Liver (tissue), 9 donors: ENCODE measurements around the gene HGS. TPM values are rescaled to one million over a fixed set of nuclear protein-coding genes. Genes with fewer than 3 reads are reported as not detected.

Source experiments
- DNase-seq: peaks from one replicate; pipeline ENCODE4 v3.0.0-alpha.2; 2017; ENCODE audit warnings: low spot score
- H3K27ac ChIP-seq, 2 donors: one replicate each; pipeline ENCODE4 v1.7.0; 2013; ENCODE audit warnings: inconsistent platforms in 2 of 2, low read length in 2 of 2, control low read depth in 1 of 2, low read depth in 1 of 2, mild to moderate bottlenecking in 1 of 2
- H3K27me3 ChIP-seq, 4 donors: one replicate each; pipeline versions ENCODE4 v1.6.1 to v1.7.0; 2013; ENCODE audit warnings: low read length in 3 of 4, inconsistent platforms in 1 of 4, mild to moderate bottlenecking in 1 of 4, moderate library complexity in 1 of 4; ENCODE audit not compliant: control insufficient read depth in 4 of 4, insufficient read depth in 4 of 4
- H3K36me3 ChIP-seq, 4 donors: one replicate each; pipeline versions ENCODE4 v1.6.1 to v1.7.0; 2013; ENCODE audit warnings: low read length in 3 of 4, mild to moderate bottlenecking in 3 of 4, low read depth in 1 of 4, moderate library complexity in 1 of 4; ENCODE audit not compliant: control insufficient read depth in 4 of 4, insufficient read depth in 3 of 4
- H3K4me1 ChIP-seq, 4 donors: one replicate each; pipeline versions ENCODE4 v1.6.1 to v1.7.0; 2013; ENCODE audit warnings: low read length in 3 of 4, mild to moderate bottlenecking in 3 of 4, moderate library complexity in 1 of 4; ENCODE audit not compliant: control insufficient read depth in 4 of 4, insufficient read depth in 4 of 4
- H3K4me3 ChIP-seq, 3 donors: one replicate each; pipeline versions ENCODE4 v1.6.1 to v1.7.0; 2013; ENCODE audit warnings: low read length in 3 of 3, control low read depth in 1 of 3, low read depth in 1 of 3, mild to moderate bottlenecking in 1 of 3
- H3K9ac ChIP-seq, 2 donors: one replicate each; pipeline ENCODE4 v1.7.0; 2013; ENCODE audit warnings: low read length in 2 of 2, mild to moderate bottlenecking in 2 of 2, moderate library complexity in 2 of 2, control low read depth in 1 of 2, low read depth in 1 of 2
- H3K9me3 ChIP-seq, 4 donors: one replicate each; pipeline versions ENCODE4 v1.6.1 to v1.7.0; 2013; ENCODE audit warnings: low read length in 3 of 4; ENCODE audit not compliant: control insufficient read depth in 4 of 4
- EGR1 ChIP-seq, 2 donors: IDR thresholded peaks; 2 replicates each; pipeline ENCODE4 v1.6.1; 2016 to 2018; ENCODE audit warnings: antibody characterized with exemption in 2 of 2, low read depth in 2 of 2
- FOXA2 ChIP-seq: IDR thresholded peaks from 2 replicates; pipeline ENCODE4 v1.6.1; 2016; ENCODE audit warnings: antibody characterized with exemption
- GABPA ChIP-seq, 2 donors: IDR thresholded peaks in 1 of 2; conservative IDR thresholded peaks in 1 of 2; 2 replicates each; pipeline ENCODE4 v1.6.1; 2016; ENCODE audit warnings: antibody characterized with exemption in 2 of 2, mild to moderate bottlenecking in 1 of 2, moderate library complexity in 1 of 2
- HNF4A ChIP-seq, 2 donors: conservative IDR thresholded peaks; 2 replicates each; pipeline ENCODE4 v1.6.1; 2016; ENCODE audit warnings: antibody characterized with exemption in 2 of 2, mild to moderate bottlenecking in 2 of 2
- HNF4G ChIP-seq: IDR thresholded peaks from 2 replicates; pipeline ENCODE4 v1.6.1; 2016; ENCODE audit warnings: antibody characterized with exemption
- JUND ChIP-seq, 2 donors: IDR thresholded peaks; 2 replicates each; pipeline ENCODE4 v1.6.1; 2016; ENCODE audit warnings: antibody characterized with exemption in 2 of 2
- MAX ChIP-seq: IDR thresholded peaks from 2 replicates; pipeline ENCODE4 v1.6.1; 2016; ENCODE audit warnings: antibody characterized with exemption
- NR2F2 ChIP-seq: IDR thresholded peaks from 2 replicates; pipeline ENCODE4 v1.6.1; 2016; ENCODE audit warnings: antibody characterized with exemption
- RAD21 ChIP-seq, 2 donors: IDR thresholded peaks; 2 replicates each; pipeline ENCODE4 v1.6.1; 2016; ENCODE audit warnings: antibody characterized with exemption in 2 of 2, mild to moderate bottlenecking in 2 of 2
- ZBTB33 ChIP-seq: IDR thresholded peaks from 2 replicates; pipeline ENCODE4 v1.6.1; 2016; ENCODE audit warnings: antibody characterized with exemption
- WGBS: extraction: QIAGEN DNeasy Blood & Tissue Kit; methylation state at CpG from one replicate; pipeline ENCODE4 v1.1.7; 2013; 5-methylcytosine and 5-hydroxymethylcytosine counted together
- polyA plus RNA-seq, 2 donors: library from polyadenylated mRNA; stranded (reverse) in 1 of 2; unstranded in 1 of 2; fragments of 200-250 nt in 1 of 2; fragments of >200 nt in 1 of 2; fragmentation: Nextera tagmentation in 1 of 2; extraction: Ambion mirVana in 1 of 2; gene quantifications; one replicate each; pipeline versions ENCODE4 v1.2.1 to v1.2.3, GENCODE V29; 2013 to 2015
- total RNA-seq, 2 donors: library from RNA; depleted of rRNA; stranded (reverse); fragments of >200 nt; gene quantifications; one replicate each; pipeline ENCODE4 v1.2.3, GENCODE V29; 2014
- TF ChIP-seq, protein P1 (sequence below): IDR thresholded peaks from 2 replicates; pipeline ENCODE4 v1.6.1; 2016; ENCODE audit warnings: antibody characterized with exemption, mild to moderate bottlenecking
- donor health status: healthy.
- donor health status: healthy.
- donor health status: healthy.
- donor health status: healthy.
- donor health status: healthy.

The HGS gene
- total and polyA plus RNA-seq, 4 donors, result 21.8 to 31.6 (median 28.2) TPM

DNA sequence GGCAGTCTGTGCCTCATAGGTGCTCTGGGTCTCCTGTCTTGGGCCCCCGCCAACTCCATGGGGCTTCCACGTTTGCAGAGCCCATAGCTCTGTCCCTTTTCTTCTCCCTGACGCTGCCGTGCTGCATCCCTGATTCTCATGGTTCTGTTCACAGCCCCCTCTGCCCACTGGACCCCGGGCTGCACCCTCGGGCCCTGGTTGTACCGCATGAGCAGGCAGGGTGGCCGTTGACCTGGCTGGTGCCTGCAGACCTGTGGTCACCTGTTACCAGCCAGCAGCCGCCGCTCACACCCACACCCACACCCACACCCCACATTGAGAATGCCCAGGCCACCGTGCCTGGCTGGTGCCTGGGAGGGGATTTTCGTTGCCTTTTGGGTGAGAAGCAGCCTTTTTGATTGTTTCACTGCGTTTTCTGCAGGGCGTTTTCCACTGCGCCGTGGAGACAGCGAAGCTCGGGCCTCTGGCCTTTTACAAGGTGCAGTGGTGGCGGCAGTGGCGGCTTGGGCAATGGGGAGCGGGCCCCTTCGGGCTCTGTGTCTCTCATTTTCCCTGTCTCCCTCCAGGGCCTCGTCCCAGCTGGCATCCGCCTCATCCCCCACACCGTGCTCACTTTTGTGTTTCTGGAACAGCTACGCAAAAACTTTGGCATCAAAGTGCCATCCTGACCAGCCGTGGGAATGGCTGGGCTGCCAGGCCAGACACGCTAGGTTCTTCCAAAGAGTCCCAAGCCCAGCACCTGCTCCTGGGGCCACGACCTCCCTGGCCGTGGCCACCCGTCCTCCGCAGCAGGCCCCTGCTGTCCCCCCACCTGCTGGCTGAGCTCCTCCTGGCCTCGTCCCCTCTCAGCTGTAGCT lies 35.8 kb downstream of the HGS start:
- no peak overlapping the region for H3K4me3 ChIP-seq
- no peak overlapping the region for H3K9ac ChIP-seq
- TF ChIP-seq, protein P1, sequence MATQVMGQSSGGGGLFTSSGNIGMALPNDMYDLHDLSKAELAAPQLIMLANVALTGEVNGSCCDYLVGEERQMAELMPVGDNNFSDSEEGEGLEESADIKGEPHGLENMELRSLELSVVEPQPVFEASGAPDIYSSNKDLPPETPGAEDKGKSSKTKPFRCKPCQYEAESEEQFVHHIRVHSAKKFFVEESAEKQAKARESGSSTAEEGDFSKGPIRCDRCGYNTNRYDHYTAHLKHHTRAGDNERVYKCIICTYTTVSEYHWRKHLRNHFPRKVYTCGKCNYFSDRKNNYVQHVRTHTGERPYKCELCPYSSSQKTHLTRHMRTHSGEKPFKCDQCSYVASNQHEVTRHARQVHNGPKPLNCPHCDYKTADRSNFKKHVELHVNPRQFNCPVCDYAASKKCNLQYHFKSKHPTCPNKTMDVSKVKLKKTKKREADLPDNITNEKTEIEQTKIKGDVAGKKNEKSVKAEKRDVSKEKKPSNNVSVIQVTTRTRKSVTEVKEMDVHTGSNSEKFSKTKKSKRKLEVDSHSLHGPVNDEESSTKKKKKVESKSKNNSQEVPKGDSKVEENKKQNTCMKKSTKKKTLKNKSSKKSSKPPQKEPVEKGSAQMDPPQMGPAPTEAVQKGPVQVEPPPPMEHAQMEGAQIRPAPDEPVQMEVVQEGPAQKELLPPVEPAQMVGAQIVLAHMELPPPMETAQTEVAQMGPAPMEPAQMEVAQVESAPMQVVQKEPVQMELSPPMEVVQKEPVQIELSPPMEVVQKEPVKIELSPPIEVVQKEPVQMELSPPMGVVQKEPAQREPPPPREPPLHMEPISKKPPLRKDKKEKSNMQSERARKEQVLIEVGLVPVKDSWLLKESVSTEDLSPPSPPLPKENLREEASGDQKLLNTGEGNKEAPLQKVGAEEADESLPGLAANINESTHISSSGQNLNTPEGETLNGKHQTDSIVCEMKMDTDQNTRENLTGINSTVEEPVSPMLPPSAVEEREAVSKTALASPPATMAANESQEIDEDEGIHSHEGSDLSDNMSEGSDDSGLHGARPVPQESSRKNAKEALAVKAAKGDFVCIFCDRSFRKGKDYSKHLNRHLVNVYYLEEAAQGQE, result no peak
- TF ChIP-seq NR2F2 (no peak), RAD21 (IDR thresholded peaks at IDR 0.05) (no peak), EGR1 (IDR thresholded peaks at IDR 0.05; ENCODE audit: low read depth in 2 of 2) (no peak), MAX (no peak), FOXA2 (no peak), GABPA (IDR thresholded peaks at IDR 0.05 in 1 of 2, conservative IDR thresholded peaks at IDR 0.05 in 1 of 2) (no peak), ZBTB33 (no peak), HNF4A (conservative IDR thresholded peaks at IDR 0.05) (no peak), HNF4G (no peak)
- H3K9me3 ChIP-seq, result no peaks in the 10 kb centered on the region
- H3K27me3 ChIP-seq, result no peaks in the 10 kb centered on the region
- peaks cover 0 to 7% (median 4%) of the 10 kb centered on the region in 4 donors for H3K36me3 ChIP-seq
- 66% methylated on average over 32 of the region's 33 CpGs for WGBS
- DNase-seq, result no peak
- no peak overlapping the region for H3K27ac ChIP-seq
- H3K4me1 ChIP-seq, result peaks cover 12 to 58% (median 41%) of the 10 kb centered on the region in 4 donors

DNA sequence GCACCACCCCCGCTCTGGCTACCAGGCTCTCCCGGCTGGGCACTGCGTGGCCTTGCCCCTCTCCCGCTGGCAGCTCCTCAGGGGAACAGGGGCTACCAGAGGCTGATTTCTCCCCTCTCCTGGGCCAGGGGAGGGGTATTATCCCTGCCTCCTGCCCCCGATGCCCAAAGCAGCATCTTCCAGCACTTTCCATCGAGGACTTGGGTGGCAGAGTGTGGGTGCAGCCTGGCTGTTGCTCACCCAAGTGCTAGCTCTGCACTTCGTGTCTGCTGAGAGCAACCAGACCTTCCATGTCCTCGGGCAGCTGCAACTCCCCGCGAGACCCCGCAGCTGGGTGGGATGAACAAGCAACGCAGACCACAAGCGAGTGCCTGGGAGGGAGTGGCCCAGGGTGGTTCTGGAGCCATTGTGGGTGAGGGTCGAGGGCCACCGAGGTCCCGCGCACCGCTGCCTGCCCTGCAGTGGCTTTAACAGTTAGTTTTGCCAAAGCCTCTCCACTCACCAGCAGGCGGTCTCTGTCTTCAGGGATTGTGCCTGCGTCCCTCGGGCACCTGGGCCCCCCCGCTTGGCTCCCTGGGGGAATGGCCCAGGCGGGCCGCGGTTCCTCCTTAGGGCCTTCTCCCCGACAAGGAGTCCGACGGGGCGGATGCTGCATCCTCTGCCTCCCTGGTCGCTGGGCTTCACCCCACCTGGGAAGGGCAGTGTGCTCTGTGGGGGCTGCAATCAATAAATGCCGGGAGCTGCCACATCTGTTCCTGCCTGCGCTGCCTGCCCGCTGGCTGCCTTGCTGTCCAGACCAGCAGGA lies 36.7 kb downstream of the HGS start:
- Histone ChIP-seq H3K4me3 (no peak overlapping the region), H3K9ac (no peak overlapping the region), H3K4me1 (peaks cover 10 to 51% (median 36%) of the 10 kb centered on the region in 4 donors), H3K36me3 (peaks cover 0 to 7% (median 4%) of the 10 kb centered on the region in 4 donors), H3K9me3 (no peaks in the 10 kb centered on the region), H3K27me3 (no peaks in the 10 kb centered on the region), H3K27ac (no peak overlapping the region)
- no peak for TF ChIP-seq NR2F2
- TF ChIP-seq JUND (IDR thresholded peaks at IDR 0.05), result no peak
- TF ChIP-seq GABPA (IDR thresholded peaks at IDR 0.05 in 1 of 2, conservative IDR thresholded peaks at IDR 0.05 in 1 of 2), result no peak
- WGBS, result 89% methylated on average over 33 of the region's 33 CpGs
- no peak for DNase-seq
